OCI-LY3 (cell line): Measurements from ENCODE around the gene KATNAL2.
"Not testable (repeated sequence)": the region's sequence is repeated elsewhere in the genome, so short reads cannot be mapped to it uniquely, and the experiment has no call there.

Source experiments
- H2AFZ ChIP-seq: fragments of 200-600, 300-600 bp; shearing (Covaris generic); 2 replicates; pipeline ENCODE4 v1.6.0; 2014; ENCODE audit warnings: antibody characterized with exemption, low read depth, low read length
- H3K27ac ChIP-seq: fragments of 200-600, 300-600 bp; sonication (generic); 2 replicates; pipeline ENCODE4 v1.5.1; 2014; ENCODE audit warnings: mild to moderate bottlenecking, low read length, moderate library complexity, mixed read lengths
- H3K27me3 ChIP-seq: fragments of 200-600, 300-600 bp; sonication (generic); 2 replicates; pipeline ENCODE4 v1.6.1; 2014; ENCODE audit warnings: low read depth, low read length, mixed read lengths
- H3K36me3 ChIP-seq: fragments of 200-600, 300-600 bp; sonication (generic); replicated peaks from 2 replicates; pipeline ENCODE3; 2014; ENCODE audit warnings: low read depth, low read length, mixed read lengths
- H3K4me1 ChIP-seq: fragments of 300-600, 200-600 bp; sonication (generic); 2 replicates; pipeline ENCODE4 v1.6.1; 2014; ENCODE audit warnings: low read length, mixed read lengths
- H3K4me2 ChIP-seq: fragments of 200-600, 300-600 bp; sonication (generic); 2 replicates; pipeline ENCODE4 v1.6.1; 2014; ENCODE audit warnings: low read length, mixed read lengths
- H3K4me3 ChIP-seq: fragments of 300-600, 200-600 bp; sonication (generic); 2 replicates; pipeline ENCODE4 v1.5.1; 2014; ENCODE audit warnings: antibody characterized with exemption, mild to moderate bottlenecking, low read length, moderate library complexity
- H3K79me2 ChIP-seq: fragments of 300-600, 200-600 bp; shearing (Covaris generic); 2 replicates; pipeline ENCODE4 v1.6.1; 2014; ENCODE audit warnings: mild to moderate bottlenecking, low read length, mixed read lengths
- H3K9ac ChIP-seq: fragments of 300-600, 200-600 bp; shearing (Covaris generic); 2 replicates; pipeline ENCODE4 v1.6.0; 2014; ENCODE audit warnings: mild to moderate bottlenecking, low read length, moderate library complexity
- H3K9me3 ChIP-seq: fragments of 200-600, 300-600 bp; shearing (Covaris generic); 2 replicates; pipeline ENCODE4 v1.6.1; 2014; ENCODE audit warnings: low read length, mixed read lengths; ENCODE audit not compliant: insufficient read depth
- H4K20me1 ChIP-seq: fragments of 200-600, 300-600 bp; sonication (generic); 2 replicates; pipeline ENCODE4 v1.6.1; 2016; ENCODE audit warnings: low read length, mixed read lengths; ENCODE audit not compliant: insufficient read depth
- EZH2phosphoT487 ChIP-seq: fragments of 200-600 bp; shearing (Covaris generic); IDR thresholded peaks from 2 replicates; pipeline ENCODE4 v1.6.1; 2018; ENCODE audit warnings: antibody characterized with exemption, mixed run types, low read depth
- TF ChIP-seq, protein P1 (sequence below): fragments of 200-600, 300-600 bp; sonication (generic); IDR thresholded peaks from 2 replicates; pipeline ENCODE4 v1.5.1; 2014; ENCODE audit warnings: antibody characterized with exemption, low read length, low read depth

Gene KATNAL2

DNA sequence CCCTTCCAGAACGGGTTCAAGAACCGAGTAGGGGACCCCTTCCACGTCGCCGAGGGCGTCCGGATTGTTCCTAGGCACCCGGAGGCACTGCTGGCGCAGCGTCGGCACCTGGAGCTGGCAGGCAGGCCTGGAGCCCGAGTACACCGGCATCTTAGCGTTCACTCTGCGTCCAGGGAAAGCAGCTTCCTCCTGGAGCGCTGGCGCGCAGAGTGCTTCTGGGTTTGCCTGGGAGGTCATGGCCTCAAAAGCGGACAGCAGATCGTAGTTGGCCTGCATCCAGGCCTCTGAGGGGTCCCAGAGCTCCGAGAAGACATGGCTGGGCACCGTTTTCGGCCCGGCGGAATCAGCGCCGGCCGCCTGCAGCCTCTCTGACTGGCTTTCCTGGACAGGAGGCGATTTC is 105.4 kb downstream of the KATNAL2 start:
- H3K9me3 ChIP-seq, H3K27ac ChIP-seq, H3K4me1 ChIP-seq, H3K36me3 ChIP-seq, H4K20me1 ChIP-seq, H2AFZ ChIP-seq, H3K4me3 ChIP-seq, H3K9ac ChIP-seq, H3K27me3 ChIP-seq, H3K4me2 ChIP-seq, H3K79me2 ChIP-seq: not testable (repeated sequence)

DNA sequence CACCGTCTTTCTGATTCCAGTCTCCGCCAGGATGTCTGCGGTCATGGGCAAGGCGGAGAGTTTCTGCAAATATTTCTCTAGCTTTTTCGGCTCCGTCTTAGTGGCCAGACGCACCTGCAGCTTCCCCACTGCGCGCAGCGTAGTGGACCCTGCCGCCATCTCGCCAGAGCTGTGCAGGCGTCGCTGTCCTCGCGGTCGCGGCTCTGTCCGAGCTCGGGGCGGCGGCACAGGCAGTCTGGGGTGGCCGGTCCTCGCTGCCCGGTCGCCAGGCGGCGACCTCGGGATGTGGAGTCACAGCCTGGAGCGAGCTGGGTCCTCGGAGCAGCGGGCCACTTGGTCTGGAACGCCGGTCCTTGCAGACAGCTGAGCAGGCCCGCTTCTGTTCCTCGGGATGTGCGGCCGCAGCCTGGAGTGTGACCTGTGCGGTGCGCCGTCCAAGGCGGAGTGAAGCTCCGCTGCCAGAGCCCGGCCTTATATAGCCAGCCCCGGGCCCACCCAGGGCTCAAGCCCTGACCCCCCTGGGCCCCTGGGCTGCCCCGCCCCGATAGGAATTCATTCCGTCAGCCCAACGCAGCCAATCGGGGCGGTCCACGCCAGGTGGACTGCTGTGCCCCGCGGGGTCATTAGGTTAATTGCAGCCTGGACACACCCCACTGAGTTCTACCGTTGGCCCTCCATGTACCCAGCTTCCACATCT is 106.5 kb downstream of the KATNAL2 start:
- not testable (repeated sequence) for H3K4me3 ChIP-seq, H3K36me3 ChIP-seq, H3K27ac ChIP-seq, H3K9ac ChIP-seq, H3K9me3 ChIP-seq, H3K27me3 ChIP-seq, H4K20me1 ChIP-seq, H3K4me1 ChIP-seq, H3K79me2 ChIP-seq, H2AFZ ChIP-seq, H3K4me2 ChIP-seq

DNA sequence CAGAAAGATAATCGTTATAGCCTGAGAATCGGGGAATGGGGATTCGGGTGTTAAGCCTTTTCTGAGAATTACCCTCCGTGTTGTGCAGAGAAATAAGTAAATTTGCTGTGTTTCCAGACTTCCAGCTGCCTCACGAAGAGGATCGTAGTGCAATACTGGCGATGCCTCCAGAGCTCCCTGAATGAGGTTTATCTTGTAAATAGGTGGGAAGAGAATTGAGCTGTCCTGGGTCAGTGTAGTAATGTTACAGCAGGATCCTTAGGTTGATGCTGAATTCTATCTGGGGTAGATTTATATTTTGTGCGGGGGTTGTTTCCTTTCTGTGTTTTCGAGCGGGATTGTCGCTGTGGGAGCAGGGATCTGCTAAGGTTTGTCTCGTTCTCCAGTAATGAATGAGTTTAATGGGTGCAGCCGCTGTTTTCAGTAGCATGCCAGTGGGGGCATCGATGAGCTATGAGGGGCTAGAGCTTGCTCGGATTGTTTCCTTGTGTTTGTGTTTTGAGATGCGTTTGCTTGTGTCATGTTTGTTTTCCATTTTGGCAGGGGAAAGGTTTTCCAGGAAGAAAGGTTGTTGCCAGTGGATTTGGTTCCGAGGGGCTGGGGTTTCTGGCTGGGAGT is 108.3 kb downstream of the KATNAL2 start:
- not testable (repeated sequence) for H4K20me1 ChIP-seq, H3K9me3 ChIP-seq, H2AFZ ChIP-seq, H3K79me2 ChIP-seq, H3K36me3 ChIP-seq, H3K9ac ChIP-seq, H3K4me1 ChIP-seq, H3K4me2 ChIP-seq, H3K27me3 ChIP-seq, H3K4me3 ChIP-seq, H3K27ac ChIP-seq

DNA sequence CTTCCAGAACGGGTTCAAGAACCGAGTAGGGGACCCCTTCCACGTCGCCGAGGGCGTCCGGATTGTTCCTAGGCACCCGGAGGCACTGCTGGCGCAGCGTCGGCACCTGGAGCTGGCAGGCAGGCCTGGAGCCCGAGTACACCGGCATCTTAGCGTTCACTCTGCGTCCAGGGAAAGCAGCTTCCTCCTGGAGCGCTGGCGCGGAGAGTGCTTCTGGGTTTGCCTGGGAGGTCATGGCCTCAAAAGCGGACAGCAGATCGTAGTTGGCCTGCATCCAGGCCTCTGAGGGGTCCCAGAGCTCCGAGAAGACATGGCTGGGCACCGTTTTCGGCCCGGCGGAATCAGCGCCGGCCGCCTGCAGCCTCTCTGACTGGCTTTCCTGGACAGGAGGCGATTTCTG is 111.3 kb downstream of the KATNAL2 start:
- H3K4me2 ChIP-seq, H3K9me3 ChIP-seq, H3K27ac ChIP-seq, H3K4me3 ChIP-seq, H3K9ac ChIP-seq, H3K36me3 ChIP-seq, H3K4me1 ChIP-seq, H3K79me2 ChIP-seq, H4K20me1 ChIP-seq, H2AFZ ChIP-seq, H3K27me3 ChIP-seq: not testable (repeated sequence)

DNA sequence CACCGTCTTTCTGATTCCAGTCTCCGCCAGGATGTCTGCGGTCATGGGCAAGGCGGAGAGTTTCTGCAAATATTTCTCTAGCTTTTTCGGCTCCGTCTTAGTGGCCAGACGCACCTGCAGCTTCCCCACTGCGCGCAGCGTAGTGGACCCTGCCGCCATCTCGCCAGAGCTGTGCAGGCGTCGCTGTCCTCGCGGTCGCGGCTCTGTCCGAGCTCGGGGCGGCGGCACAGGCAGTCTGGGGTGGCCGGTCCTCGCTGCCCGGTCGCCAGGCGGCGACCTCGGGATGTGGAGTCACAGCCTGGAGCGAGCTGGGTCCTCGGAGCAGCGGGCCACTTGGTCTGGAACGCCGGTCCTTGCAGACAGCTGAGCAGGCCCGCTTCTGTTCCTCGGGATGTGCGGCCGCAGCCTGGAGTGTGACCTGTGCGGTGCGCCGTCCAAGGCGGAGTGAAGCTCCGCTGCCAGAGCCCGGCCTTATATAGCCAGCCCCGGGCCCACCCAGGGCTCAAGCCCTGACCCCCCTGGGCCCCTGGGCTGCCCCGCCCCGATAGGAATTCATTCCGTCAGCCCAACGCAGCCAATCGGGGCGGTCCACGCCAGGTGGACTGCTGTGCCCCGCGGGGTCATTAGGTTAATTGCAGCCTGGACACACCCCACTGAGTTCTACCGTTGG is 112.4 kb downstream of the KATNAL2 start:
- not testable (repeated sequence) for H3K27ac ChIP-seq, H3K9me3 ChIP-seq, H2AFZ ChIP-seq, H3K4me2 ChIP-seq, H3K9ac ChIP-seq, H3K36me3 ChIP-seq, H3K4me3 ChIP-seq, H3K79me2 ChIP-seq, H3K27me3 ChIP-seq, H4K20me1 ChIP-seq, H3K4me1 ChIP-seq

DNA sequence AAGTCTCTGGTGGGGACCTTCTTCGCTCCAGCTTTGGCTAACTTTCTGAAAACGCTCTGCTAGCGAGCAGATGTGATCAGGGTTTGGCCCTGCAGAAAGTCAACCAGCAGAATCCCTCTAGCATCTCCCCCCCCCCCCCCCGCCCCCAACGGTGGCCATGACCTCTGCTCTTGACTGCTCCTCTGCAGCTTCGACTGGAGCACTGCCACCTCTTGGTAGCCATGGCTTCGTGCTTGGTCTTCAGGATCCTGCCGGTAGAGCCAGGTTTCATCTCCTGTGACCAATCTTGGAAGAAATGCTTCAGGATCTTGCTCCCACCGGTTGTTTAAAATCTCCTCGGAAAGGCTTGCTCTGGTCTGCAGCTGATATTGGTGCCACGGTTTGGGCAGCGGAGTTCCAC is 113.5 kb downstream of the KATNAL2 start:
- H4K20me1 ChIP-seq, H3K79me2 ChIP-seq, H3K9ac ChIP-seq: not testable (repeated sequence)

DNA sequence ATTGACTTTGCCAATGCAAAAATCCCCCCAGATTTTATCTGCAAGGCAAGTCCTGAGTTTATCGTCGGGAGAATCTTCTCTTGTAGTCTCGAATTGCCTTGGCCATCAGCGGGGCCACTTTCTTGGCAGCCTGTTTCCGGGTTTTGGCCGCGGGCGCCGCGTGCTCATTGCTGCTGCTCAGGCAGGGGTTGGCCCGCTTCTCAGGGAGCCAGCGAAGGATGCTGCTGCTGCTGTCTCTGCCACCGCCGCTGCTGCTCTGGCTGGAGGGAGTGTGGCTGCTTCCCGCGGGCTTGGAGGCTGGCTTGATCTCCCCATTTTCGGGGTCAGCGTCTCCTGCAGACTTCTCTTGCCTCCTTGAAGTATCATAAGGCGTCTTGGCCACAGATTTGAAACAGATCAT is 115.5 kb downstream of the KATNAL2 start:
- Histone ChIP-seq H3K4me2 (no peak overlapping the region), H3K27me3 (no peaks in the 10 kb centered on the region), H3K9me3 (no peaks in the 10 kb centered on the region), H3K36me3 (no peaks in the 10 kb centered on the region), H3K27ac (no peak overlapping the region), H3K9ac (no peak overlapping the region), H4K20me1 (no peaks in the 10 kb centered on the region), H3K4me3 (no peak overlapping the region), H2AFZ (no peak overlapping the region), H3K4me1 (peaks cover 19% of the 10 kb centered on the region), H3K79me2 (no peaks in the 10 kb centered on the region)
- TF ChIP-seq, protein P1, sequence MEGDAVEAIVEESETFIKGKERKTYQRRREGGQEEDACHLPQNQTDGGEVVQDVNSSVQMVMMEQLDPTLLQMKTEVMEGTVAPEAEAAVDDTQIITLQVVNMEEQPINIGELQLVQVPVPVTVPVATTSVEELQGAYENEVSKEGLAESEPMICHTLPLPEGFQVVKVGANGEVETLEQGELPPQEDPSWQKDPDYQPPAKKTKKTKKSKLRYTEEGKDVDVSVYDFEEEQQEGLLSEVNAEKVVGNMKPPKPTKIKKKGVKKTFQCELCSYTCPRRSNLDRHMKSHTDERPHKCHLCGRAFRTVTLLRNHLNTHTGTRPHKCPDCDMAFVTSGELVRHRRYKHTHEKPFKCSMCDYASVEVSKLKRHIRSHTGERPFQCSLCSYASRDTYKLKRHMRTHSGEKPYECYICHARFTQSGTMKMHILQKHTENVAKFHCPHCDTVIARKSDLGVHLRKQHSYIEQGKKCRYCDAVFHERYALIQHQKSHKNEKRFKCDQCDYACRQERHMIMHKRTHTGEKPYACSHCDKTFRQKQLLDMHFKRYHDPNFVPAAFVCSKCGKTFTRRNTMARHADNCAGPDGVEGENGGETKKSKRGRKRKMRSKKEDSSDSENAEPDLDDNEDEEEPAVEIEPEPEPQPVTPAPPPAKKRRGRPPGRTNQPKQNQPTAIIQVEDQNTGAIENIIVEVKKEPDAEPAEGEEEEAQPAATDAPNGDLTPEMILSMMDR = no peak
- TF ChIP-seq EZH2phosphoT487 = no peak

More for the DNA sequence above, 113.5 kb downstream of the KATNAL2 start:
- H3K27me3 ChIP-seq, H3K36me3 ChIP-seq, H3K4me2 ChIP-seq, H3K4me1 ChIP-seq, H3K27ac ChIP-seq, H3K4me3 ChIP-seq, H2AFZ ChIP-seq, H3K9me3 ChIP-seq: not testable (repeated sequence)

DNA sequence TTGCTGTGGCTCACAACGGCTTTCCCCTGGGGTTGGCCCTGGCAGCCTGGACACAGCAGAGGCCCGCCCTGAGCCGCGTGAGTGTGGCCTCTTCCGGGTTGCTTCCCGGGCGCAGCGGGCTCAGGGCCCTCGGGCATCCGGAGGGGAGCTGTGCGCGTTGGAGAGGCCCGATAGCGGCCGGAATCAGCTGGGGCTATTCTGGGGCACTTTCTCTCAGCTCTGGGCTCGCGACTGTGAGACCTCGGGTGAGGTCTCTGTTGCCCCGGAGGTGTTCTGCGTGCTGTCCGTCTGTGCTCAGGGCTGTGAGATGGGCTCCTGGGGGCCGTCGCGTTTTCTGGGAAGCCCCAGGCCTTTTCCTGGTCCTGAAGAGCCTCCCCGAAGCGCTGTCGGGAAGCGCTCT is 117.2 kb downstream of the KATNAL2 start:
- not testable (repeated sequence) for H3K79me2 ChIP-seq, H3K4me2 ChIP-seq, H3K27me3 ChIP-seq, H3K9ac ChIP-seq, H3K27ac ChIP-seq, H3K36me3 ChIP-seq, H2AFZ ChIP-seq, H3K4me3 ChIP-seq, H3K9me3 ChIP-seq, H4K20me1 ChIP-seq
- peaks cover 19% of the 10 kb centered on the region for H3K4me1 ChIP-seq
